H9 (cell line): Measurements from ENCODE around the gene NTRK2. TPM values are rescaled to one million over a fixed set of nuclear protein-coding genes. Genes with fewer than 3 reads are reported as not detected.

Source experiments
- DNase-seq: peaks from one replicate; pipeline ENCODE4 v3.0.0-alpha.2; 2017
- H2AFZ ChIP-seq: one replicate; pipeline ENCODE4 v1.6.1; 2013; ENCODE audit warnings: mild to moderate bottlenecking, low read length, control low read depth, moderate library complexity
- H2AK5ac ChIP-seq: 2 replicates; pipeline ENCODE4 v1.6.1; 2013; ENCODE audit warnings: low read length, control low read depth, mixed read lengths; ENCODE audit not compliant: insufficient read length
- H2BK120ac ChIP-seq: one replicate; pipeline ENCODE4 v1.6.1; 2013; ENCODE audit warnings: low read depth, mild to moderate bottlenecking, low read length, control low read depth, inconsistent platforms; ENCODE audit not compliant: poor library complexity, severe bottlenecking
- H2BK12ac ChIP-seq: 2 replicates; pipeline ENCODE4 v1.6.1; 2013; ENCODE audit warnings: low read length, control low read depth, mixed read lengths, low read depth; ENCODE audit not compliant: insufficient read length
- H2BK15ac ChIP-seq: 2 replicates; pipeline ENCODE4 v1.6.1; 2013; ENCODE audit warnings: low read depth, low read length, control low read depth
- H2BK20ac ChIP-seq: one replicate; pipeline ENCODE4 v1.6.1; 2013; ENCODE audit warnings: low read depth, mild to moderate bottlenecking, low read length, control low read depth, inconsistent platforms; ENCODE audit not compliant: poor library complexity, severe bottlenecking
- H2BK5ac ChIP-seq: 2 replicates; pipeline ENCODE4 v1.6.1; 2013; ENCODE audit warnings: low read length, control low read depth, mixed read lengths; ENCODE audit not compliant: insufficient read length
- H3K14ac ChIP-seq: 2 replicates; pipeline ENCODE4 v1.6.1; 2013; ENCODE audit warnings: low read length, control low read depth; ENCODE audit not compliant: insufficient read depth
- H3K18ac ChIP-seq: 2 replicates; pipeline ENCODE4 v1.6.1; 2013; ENCODE audit warnings: low read depth, mild to moderate bottlenecking, mixed read lengths, low read length, control low read depth; ENCODE audit not compliant: insufficient read length
- H3K23ac ChIP-seq: 2 replicates; pipeline ENCODE4 v1.6.1; 2013; ENCODE audit warnings: low read length, control low read depth, mixed read lengths, low read depth; ENCODE audit not compliant: insufficient read length
- H3K23me2 ChIP-seq: 2 replicates; pipeline ENCODE4 v1.6.1; 2013; ENCODE audit warnings: low read depth, mild to moderate bottlenecking, mixed read lengths, low read length, control low read depth; ENCODE audit not compliant: insufficient read length, poor library complexity, severe bottlenecking
- H3K27ac ChIP-seq: 2 replicates; pipeline ENCODE4 v1.5.1; 2013; ENCODE audit warnings: low read length, control low read depth, mixed read lengths, low read depth; ENCODE audit not compliant: insufficient read length
- H3K27me3 ChIP-seq: 2 replicates; pipeline ENCODE4 v1.6.1; 2013; ENCODE audit warnings: low read length, control low read depth, inconsistent platforms; ENCODE audit not compliant: insufficient read depth
- H3K4ac ChIP-seq: 2 replicates; pipeline ENCODE4 v1.6.1; 2013; ENCODE audit warnings: low read depth, mild to moderate bottlenecking, control low read depth, inconsistent platforms, low read length, moderate library complexity
- H3K4me1 ChIP-seq: 2 replicates; pipeline ENCODE4 v1.6.1; 2013; ENCODE audit warnings: low read length, control low read depth, inconsistent platforms; ENCODE audit not compliant: insufficient read depth
- H3K4me2 ChIP-seq: 2 replicates; pipeline ENCODE4 v1.6.1; 2013; ENCODE audit warnings: low read length, control low read depth, mixed read lengths; ENCODE audit not compliant: insufficient read length, insufficient read depth
- H3K56ac ChIP-seq: 2 replicates; pipeline ENCODE4 v1.6.1; 2013; ENCODE audit warnings: low read depth, mild to moderate bottlenecking, mixed read lengths, low read length, control low read depth; ENCODE audit not compliant: insufficient read length
- H3K79me1 ChIP-seq: 2 replicates; pipeline ENCODE4 v1.6.1; 2013; ENCODE audit warnings: low read depth, mild to moderate bottlenecking, moderate library complexity, low read length, control low read depth, inconsistent platforms; ENCODE audit not compliant: insufficient read depth, poor library complexity, severe bottlenecking
- H3K79me2 ChIP-seq: 2 replicates; pipeline ENCODE4 v1.6.1; 2013; ENCODE audit warnings: low read length, control low read depth, inconsistent platforms; ENCODE audit not compliant: insufficient read depth
- H3K9ac ChIP-seq: 2 replicates; pipeline ENCODE4 v1.6.1; 2013; ENCODE audit warnings: low read length, control low read depth, mixed read lengths; ENCODE audit not compliant: insufficient read length; ENCODE audit errors: extremely low read depth
- H3K9me3 ChIP-seq: one replicate; pipeline ENCODE4 v1.6.1; 2013; ENCODE audit warnings: low read depth, low read length, inconsistent platforms; ENCODE audit not compliant: control insufficient read depth
- H3T11ph ChIP-seq: one replicate; pipeline ENCODE4 v1.6.1; 2013; ENCODE audit warnings: mild to moderate bottlenecking, low read length, control low read depth, inconsistent platforms
- H4K20me1 ChIP-seq: one replicate; pipeline ENCODE4 v1.6.1; 2013; ENCODE audit not compliant: control insufficient read depth, insufficient read length, insufficient read depth
- H4K5ac ChIP-seq: 2 replicates; pipeline ENCODE4 v1.6.1; 2013; ENCODE audit warnings: low read depth, mild to moderate bottlenecking, mixed read lengths, low read length, control low read depth; ENCODE audit not compliant: insufficient read length
- H4K8ac ChIP-seq: replicated peaks from 2 replicates; pipeline ENCODE4 v1.6.1; 2013; ENCODE audit warnings: low read length, control low read depth, mixed read lengths, low read depth; ENCODE audit not compliant: insufficient read length
- H4K91ac ChIP-seq: 2 replicates; pipeline ENCODE4 v1.6.1; 2013; ENCODE audit warnings: low read depth, mild to moderate bottlenecking, moderate library complexity, mixed read lengths, low read length, control low read depth; ENCODE audit not compliant: insufficient read length
- H3K27ac Mint-ChIP-seq, 3 experiments: 2 replicates in 2 of 3; 3 replicates in 1 of 3; pipeline ENCODE4 v1.8.0; 2020 to 2021; ENCODE audit warnings: mixed read lengths in 3 of 3, mild to moderate bottlenecking in 1 of 3, moderate library complexity in 1 of 3
- H3K27me3 Mint-ChIP-seq: 2 replicates; pipeline ENCODE4 v1.8.0; 2021; ENCODE audit warnings: low read depth, mild to moderate bottlenecking, moderate library complexity, mixed read lengths
- H3K36me3 Mint-ChIP-seq, 3 experiments: 2 replicates in 2 of 3; 3 replicates in 1 of 3; pipeline ENCODE4 v1.8.0; 2020 to 2021; ENCODE audit warnings: low read depth in 3 of 3, mixed read lengths in 3 of 3; ENCODE audit not compliant: insufficient read depth in 1 of 3
- H3K4me1 Mint-ChIP-seq, 2 experiments: 2 replicates each; pipeline ENCODE4 v1.8.0; 2020; ENCODE audit warnings: mixed read lengths in 2 of 2
- H3K4me3 Mint-ChIP-seq, 2 experiments: 2 replicates in 1 of 2; 3 replicates in 1 of 2; pipeline ENCODE4 v1.8.0; 2020 to 2021; ENCODE audit warnings: mild to moderate bottlenecking in 2 of 2, mixed read lengths in 2 of 2, moderate library complexity in 1 of 2
- H3K9me3 Mint-ChIP-seq, 2 experiments: 2 replicates in 1 of 2; 3 replicates in 1 of 2; pipeline ENCODE4 v1.8.0; 2020; ENCODE audit warnings: mild to moderate bottlenecking in 2 of 2, mixed read lengths in 2 of 2, moderate library complexity in 1 of 2
- WGBS: extraction: QIAGEN DNeasy Blood & Tissue Kit; methylation state at CpG from one replicate; pipeline ENCODE4 v1.1.7; 2013; ENCODE audit warnings: missing lambda C conversion rate, low lambda C conversion rate, mixed read lengths; ENCODE audit not compliant: insufficient read length; ENCODE audit errors: extremely low coverage; 5-methylcytosine and 5-hydroxymethylcytosine counted together
- total RNA-seq: library from RNA; stranded (reverse); gene quantifications from 2 replicates; pipeline ENCODE4 v1.2.1, GENCODE V29; 2021
- TF ChIP-seq, protein P1 (sequence below): fragments of 200-600 bp; sonication (generic); conservative IDR thresholded peaks from 3 replicates; pipeline ENCODE4 v1.8.0; 2021; ENCODE audit warnings: antibody characterized with exemption, mild to moderate bottlenecking

NTRK2 gene
- total RNA-seq, 1 experiment from 2014 or later, result 0.02 TPM

GRCh38 chr9:84723426-84723825 lies 53.9 kb downstream of the NTRK2 start:
- TF ChIP-seq, protein P1, sequence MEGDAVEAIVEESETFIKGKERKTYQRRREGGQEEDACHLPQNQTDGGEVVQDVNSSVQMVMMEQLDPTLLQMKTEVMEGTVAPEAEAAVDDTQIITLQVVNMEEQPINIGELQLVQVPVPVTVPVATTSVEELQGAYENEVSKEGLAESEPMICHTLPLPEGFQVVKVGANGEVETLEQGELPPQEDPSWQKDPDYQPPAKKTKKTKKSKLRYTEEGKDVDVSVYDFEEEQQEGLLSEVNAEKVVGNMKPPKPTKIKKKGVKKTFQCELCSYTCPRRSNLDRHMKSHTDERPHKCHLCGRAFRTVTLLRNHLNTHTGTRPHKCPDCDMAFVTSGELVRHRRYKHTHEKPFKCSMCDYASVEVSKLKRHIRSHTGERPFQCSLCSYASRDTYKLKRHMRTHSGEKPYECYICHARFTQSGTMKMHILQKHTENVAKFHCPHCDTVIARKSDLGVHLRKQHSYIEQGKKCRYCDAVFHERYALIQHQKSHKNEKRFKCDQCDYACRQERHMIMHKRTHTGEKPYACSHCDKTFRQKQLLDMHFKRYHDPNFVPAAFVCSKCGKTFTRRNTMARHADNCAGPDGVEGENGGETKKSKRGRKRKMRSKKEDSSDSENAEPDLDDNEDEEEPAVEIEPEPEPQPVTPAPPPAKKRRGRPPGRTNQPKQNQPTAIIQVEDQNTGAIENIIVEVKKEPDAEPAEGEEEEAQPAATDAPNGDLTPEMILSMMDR, result no peak
- Histone ChIP-seq H3T11ph (no peak overlapping the region), H4K8ac (no peak overlapping the region), H3K56ac (no peak overlapping the region), H2BK15ac (no peak overlapping the region), H3K27me3 (no peaks in the 10 kb centered on the region), H3K79me1 (no peaks in the 10 kb centered on the region), H4K91ac (no peak overlapping the region), H2AK5ac (no peak overlapping the region), H3K23ac (no peak overlapping the region), H2BK12ac (no peak overlapping the region), H2BK20ac (no peak overlapping the region), H3K14ac (no peak overlapping the region), H3K9ac (no peak overlapping the region), H3K4me1 (no peaks in the 10 kb centered on the region; the same call in 1 of the 2 replicates), H3K27ac (no peak overlapping the region), H2AFZ (no peak overlapping the region), H2BK120ac (no peak overlapping the region), H3K4ac (no peak overlapping the region), H4K5ac (no peak overlapping the region), H3K9me3 (no peaks in the 10 kb centered on the region), H3K23me2 (no peaks in the 10 kb centered on the region), H4K20me1 (no peaks in the 10 kb centered on the region), H3K4me2 (no peak overlapping the region), H3K18ac (no peak overlapping the region), H3K79me2 (no peaks in the 10 kb centered on the region), H2BK5ac (no peak overlapping the region)
- H3K4me1 Mint-ChIP-seq, result peaks cover 8 to 17% of the 10 kb centered on the region in 2 experiments
- DNase-seq, result no peak
- no peaks in the 10 kb centered on the region for H3K36me3 Mint-ChIP-seq
- no peaks in the 10 kb centered on the region for H3K27me3 Mint-ChIP-seq
- no peaks in the 10 kb centered on the region for H3K9me3 Mint-ChIP-seq
- no peak overlapping the region for H3K4me3 Mint-ChIP-seq
- WGBS, result no CpG with 5 or more reads among the region's 3 CpGs
- no peak overlapping the region for H3K27ac Mint-ChIP-seq
